Activated B cell treated with CpG ODN at 0.5 μM for 24 hours (primary cell): ENCODE results near the gene ANKS1A. TPM values are rescaled to one million over a fixed set of nuclear protein-coding genes. Genes with fewer than 3 reads are reported as not detected.

ENCODE experiments used
- ATAC-seq: fragments of 200-7000 bp; cut with Tn5 transposase; one replicate; pipeline ENCODE4 v1.10.0; 2021; ENCODE audit warnings: low read depth, mild to moderate bottlenecking, moderate library complexity
- CTCF ChIA-PET: fragments of 350-600 bp; sonication (Branson Sonifier 250); formaldehyde crosslinking; loops from one replicate; lab custom pipeline; 2021; ENCODE audit warnings: antibody characterized with exemption; lab: Charles Lee
- POLR2A ChIA-PET: fragments of 350-600 bp; sonication (Branson Sonifier 250); formaldehyde crosslinking; loops from one replicate; lab custom pipeline; 2021; ENCODE audit warnings: antibody characterized with exemption; lab: Charles Lee
- DNase-seq: peaks from one replicate; pipeline ENCODE4 v3.0.0; 2022
- H3K27ac Mint-ChIP-seq: one replicate; pipeline ENCODE4 v1.8.0; 2020; ENCODE audit warnings: mixed read lengths
- H3K27me3 Mint-ChIP-seq: one replicate; pipeline ENCODE4 v1.8.0; 2021; ENCODE audit warnings: mixed read lengths
- H3K36me3 Mint-ChIP-seq: one replicate; pipeline ENCODE4 v1.8.0; 2021; ENCODE audit warnings: low read depth, mixed read lengths
- H3K4me1 Mint-ChIP-seq: one replicate; pipeline ENCODE4 v1.8.0; 2021; ENCODE audit warnings: mixed read lengths
- H3K4me3 Mint-ChIP-seq: one replicate; pipeline ENCODE4 v1.8.0; 2020; ENCODE audit warnings: mild to moderate bottlenecking, mixed read lengths
- H3K9me3 Mint-ChIP-seq: one replicate; pipeline ENCODE4 v1.8.0; 2020; ENCODE audit warnings: mixed read lengths
- CTCF ChIP-seq: fragments of 200-600 bp; IDR thresholded peaks from one replicate; pipeline ENCODE4 v1.8.0; 2022; ENCODE audit warnings: antibody characterized with exemption, mild to moderate bottlenecking
- intact Hi-C: fragments of 100-400 bp; cut with micrococcal nuclease; formaldehyde crosslinking; loops from one replicate; pipeline ENCODE4 v1.15.1; 2024
- total RNA-seq: library from RNA; stranded (reverse); gene quantifications from 2 replicates; pipeline ENCODE4 v1.2.3, GENCODE V29; 2022

Gene ANKS1A
- total RNA-seq, 1 donor from 2014 or later: 12.6 TPM

- no peak for ATAC-seq
- no peaks in the 10 kb centered on the region for H3K4me1 Mint-ChIP-seq
- no peak for DNase-seq
- H3K36me3 Mint-ChIP-seq: peaks cover 61% of the 10 kb centered on the region
- no peak for TF ChIP-seq CTCF
- POLR2A ChIA-PET: no interaction called here
- no peaks in the 10 kb centered on the region for H3K27me3 Mint-ChIP-seq
- intact Hi-C loops: no loop called here
- H3K27ac Mint-ChIP-seq: no peak overlapping the region
- CTCF ChIA-PET: interaction anchor here (0.6 kb wide), 1 partner anchor 71 kb away, joined by 4 read pairs; no protein-coding TSS in a partner anchor
- H3K9me3 Mint-ChIP-seq: no peaks in the 10 kb centered on the region
- H3K4me3 Mint-ChIP-seq: no peak overlapping the region
Measured at GRCh38 chr6:35086636-35087360, 197.7 kb downstream of the ANKS1A start.

GRCh38 chr6:35087361-35088280 lies 198.6 kb downstream of the ANKS1A start:
- Mint-ChIP-seq H3K4me3 (no peak overlapping the region), H3K36me3 (peaks cover 53% of the 10 kb centered on the region), H3K27ac (no peak overlapping the region), H3K4me1 (no peaks in the 10 kb centered on the region), H3K27me3 (no peaks in the 10 kb centered on the region), H3K9me3 (no peaks in the 10 kb centered on the region)
- intact Hi-C loops: no loop called here
- ChIA-PET CTCF (no interaction called here), POLR2A (no interaction called here)
- no peak for ATAC-seq
- DNase-seq: no peak
- no peak for TF ChIP-seq CTCF

GRCh38 chr6:35088281-35089215 lies 199.5 kb downstream of the ANKS1A start:
- H3K4me1 Mint-ChIP-seq: no peaks in the 10 kb centered on the region
- peaks cover 49% of the 10 kb centered on the region for H3K36me3 Mint-ChIP-seq
- no peak overlapping the region for H3K4me3 Mint-ChIP-seq
- CTCF ChIA-PET: no interaction called here
- POLR2A ChIA-PET: no interaction called here
- DNase-seq (no peak), ATAC-seq (no peak)
- H3K9me3 Mint-ChIP-seq: no peaks in the 10 kb centered on the region
- H3K27me3 Mint-ChIP-seq: no peaks in the 10 kb centered on the region
- TF ChIP-seq CTCF: no peak
- no peak overlapping the region for H3K27ac Mint-ChIP-seq
- intact Hi-C loops: no loop called here

- H3K9me3 Mint-ChIP-seq: no peaks in the 10 kb centered on the region
- no peak for DNase-seq
- intact Hi-C loops: no loop called here
- H3K4me1 Mint-ChIP-seq: no peaks in the 10 kb centered on the region
- H3K27me3 Mint-ChIP-seq: no peaks in the 10 kb centered on the region
- POLR2A ChIA-PET: no interaction called here
- ATAC-seq: no peak
- CTCF ChIA-PET: no interaction called here
- H3K27ac Mint-ChIP-seq: no peak overlapping the region
- no peak overlapping the region for H3K4me3 Mint-ChIP-seq
- TF ChIP-seq CTCF: no peak
- H3K36me3 Mint-ChIP-seq: peaks cover 45% of the 10 kb centered on the region
Measured at GRCh38 chr6:35089216-35089934, 200.3 kb downstream of the ANKS1A start.
